ENCODE measurements around the gene CD38.

CD38 gene

DNA sequence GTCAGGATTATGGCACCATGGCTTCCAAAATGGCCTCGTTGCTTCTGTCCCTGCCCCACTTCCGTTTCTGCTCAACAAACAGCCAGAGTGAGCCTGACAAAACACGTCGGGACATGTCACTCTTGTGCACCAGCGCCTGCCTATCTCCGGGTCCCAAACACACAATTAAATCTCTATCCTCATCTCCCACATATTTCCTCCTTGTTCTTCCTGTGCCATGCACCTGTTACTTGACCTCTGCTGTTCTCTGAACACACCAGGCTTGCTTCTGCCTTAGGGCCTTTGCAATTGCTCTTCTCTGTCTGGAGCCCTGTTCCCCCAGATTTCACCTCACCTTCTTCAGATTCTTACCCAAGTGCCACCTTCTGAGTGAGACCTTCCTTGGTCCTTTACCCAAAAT is 12.7 kb upstream of the CD38 start:
- DNase-seq: no peak

DNA sequence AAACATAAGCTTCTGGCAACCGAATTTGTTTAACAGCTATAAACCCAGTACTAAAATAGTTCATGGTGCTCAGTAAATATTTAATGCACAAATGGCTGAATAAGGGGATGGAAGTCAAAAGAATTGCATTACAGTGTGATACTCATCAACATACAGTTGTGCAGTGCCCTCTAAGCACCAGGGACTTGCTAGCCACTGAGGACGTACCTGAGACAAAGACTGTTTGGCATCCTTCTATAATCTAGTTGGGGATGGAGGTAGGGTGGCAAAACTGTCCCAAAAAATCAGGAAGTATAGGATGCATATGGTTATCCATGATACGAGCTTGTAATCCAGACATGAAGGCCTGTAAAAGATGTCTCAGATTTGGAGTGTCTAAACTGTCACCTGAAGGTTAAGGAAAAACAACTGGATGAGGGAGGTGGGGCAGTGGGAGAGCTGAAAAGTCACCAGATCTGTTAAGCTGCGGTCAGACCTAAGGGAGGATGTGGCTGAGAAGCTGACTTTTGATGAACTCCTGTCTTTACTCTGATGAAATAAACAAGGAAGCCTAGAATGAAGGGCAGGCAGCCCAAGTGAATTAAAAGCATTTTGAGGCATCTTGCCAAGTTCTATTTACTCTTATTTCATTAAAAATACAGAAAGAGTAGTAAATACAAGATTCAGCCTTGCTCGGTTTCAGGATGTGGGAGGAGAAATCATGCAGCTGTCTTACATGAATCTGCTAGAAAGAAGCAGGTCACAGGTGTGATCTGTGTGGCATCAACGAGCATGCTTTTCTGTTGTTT is 12.0 kb upstream of the CD38 start:
- DNase-seq: peak; percentile 55

DNA sequence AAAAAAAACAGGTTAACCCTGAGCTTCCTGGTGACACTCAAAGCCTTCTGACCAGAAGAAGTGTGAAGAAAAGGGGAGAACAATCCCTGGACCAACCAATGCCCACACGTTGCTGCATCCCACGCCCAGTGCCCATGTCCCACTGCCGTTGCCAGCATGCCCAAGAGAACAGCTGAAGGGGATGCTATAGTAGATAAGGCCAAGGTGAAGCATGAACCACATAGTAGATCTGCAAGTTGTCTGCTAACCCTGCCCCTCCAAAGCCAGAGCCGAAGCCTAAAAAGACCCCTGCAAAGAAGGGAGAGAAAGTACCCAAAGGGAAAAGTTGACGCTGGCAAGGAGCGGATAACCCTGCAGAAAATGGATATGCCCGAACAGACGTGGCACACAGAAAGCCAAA is 11.3 kb upstream of the CD38 start:
- DNase-seq: no peak

DNA sequence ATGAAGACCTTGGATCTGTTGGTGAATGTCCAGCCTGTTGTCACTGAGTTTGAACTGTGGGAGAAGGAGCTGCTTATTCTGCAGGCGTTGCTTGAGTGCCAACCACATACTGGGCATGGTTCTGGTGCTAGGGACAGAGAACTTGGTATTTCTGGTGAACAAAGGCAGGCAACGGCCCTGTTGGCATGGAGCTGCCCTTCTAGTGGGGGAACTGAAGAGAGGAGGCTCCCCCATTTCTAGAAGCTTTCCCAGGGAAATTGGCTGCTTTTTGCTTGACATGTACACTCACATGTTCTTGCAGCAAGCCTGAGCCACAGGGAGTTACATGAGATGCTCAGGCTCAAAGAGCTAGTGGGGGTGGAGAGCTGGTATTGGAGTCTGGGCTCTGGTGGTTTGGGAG is 8.9 kb upstream of the CD38 start:
- DNase-seq: no peak

DNA sequence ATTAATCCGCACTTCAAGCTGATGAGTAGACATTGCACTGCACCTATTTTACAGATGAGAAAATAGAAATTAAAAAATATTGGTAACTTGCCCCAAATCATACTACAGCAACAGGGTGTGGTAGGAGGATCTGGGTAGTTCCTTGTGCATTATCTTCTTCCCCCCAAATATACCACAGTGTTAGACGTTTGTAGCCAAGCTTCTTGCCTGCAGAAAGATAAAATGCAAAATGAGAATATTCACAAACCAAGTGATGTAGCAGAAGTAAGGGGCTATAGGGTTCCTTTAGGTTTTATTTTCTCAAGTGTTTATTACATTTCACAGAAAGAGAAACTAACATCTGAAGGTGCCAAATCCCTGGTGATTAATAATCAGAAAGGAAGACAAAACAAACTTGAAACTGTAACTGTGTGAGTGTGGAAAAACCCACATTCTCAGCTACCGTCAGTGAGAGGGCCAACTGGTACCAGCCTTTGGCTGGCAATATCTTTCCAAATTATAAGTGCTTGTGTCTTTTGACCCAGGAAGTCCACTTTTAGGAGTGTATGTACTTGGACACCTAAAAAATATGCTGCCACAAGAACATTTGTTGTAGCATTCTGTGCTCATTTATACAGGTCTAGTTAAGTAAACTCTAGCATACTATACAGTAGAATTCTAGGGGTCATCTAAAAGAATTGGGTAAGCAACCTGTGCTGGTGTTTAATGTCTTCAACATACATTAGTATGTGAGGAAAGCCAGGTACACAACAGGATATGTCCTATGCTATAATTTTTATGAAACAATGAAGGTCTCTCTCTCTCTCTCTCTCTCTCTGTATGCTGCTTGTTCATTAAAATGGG is 6.7 kb upstream of the CD38 start:
- DNase-seq: peak; percentile 71

DNA sequence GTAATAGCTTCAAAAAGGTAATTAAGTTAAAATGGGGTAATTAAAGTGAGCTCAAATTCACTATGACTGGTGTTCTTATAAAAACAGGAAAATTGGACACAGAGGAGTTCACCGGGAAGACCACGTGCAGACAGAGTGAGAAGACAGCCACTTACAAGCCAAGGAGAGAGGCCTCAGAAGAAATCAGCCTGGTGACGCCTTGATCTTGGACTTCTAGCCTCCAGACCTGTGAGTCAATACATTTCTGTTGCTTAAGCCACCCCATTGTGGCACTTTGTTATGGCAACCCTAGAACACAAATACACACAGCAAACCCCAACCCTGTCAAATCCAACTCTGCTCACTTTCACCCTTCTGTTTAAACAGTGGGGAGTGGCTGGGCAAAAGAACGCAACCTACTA is 4.1 kb upstream of the CD38 start:
- no peak for DNase-seq

DNA sequence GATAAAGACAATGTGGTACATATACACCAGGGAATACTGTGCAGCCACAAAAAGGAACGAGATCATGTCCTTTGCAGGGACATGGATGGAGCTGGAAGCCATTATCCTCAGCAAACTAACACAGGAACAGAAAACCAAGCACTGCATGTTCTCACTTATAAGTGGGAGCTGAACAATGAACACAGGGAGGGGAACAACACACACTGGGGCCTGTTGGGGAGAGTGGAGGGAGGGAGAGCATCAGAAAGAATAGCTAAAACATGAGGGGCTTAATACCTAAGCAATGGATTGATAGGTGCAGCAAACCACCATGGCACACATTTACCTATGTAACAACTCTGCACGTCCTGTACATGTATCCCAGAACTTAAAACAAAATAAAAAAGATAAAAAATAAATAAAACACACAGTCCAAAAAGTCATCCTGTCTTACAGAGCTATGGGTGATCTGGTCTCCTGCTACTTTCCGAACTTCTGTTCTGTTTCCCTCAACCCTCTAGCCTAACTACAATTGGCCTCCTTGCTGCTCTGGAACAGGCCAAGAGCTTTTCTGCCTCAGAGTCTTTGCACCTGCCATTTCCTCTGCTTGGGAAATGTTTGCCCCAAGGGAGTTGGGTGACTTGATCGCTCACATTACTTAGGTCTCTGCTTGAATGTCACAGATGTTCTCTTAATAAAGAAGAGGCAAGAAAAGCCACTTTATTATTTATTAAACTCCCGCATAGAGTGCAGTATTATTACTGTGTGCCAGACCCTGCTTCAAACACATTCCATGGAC is 1.1 kb upstream of the CD38 start:
- no peak for DNase-seq

DNA sequence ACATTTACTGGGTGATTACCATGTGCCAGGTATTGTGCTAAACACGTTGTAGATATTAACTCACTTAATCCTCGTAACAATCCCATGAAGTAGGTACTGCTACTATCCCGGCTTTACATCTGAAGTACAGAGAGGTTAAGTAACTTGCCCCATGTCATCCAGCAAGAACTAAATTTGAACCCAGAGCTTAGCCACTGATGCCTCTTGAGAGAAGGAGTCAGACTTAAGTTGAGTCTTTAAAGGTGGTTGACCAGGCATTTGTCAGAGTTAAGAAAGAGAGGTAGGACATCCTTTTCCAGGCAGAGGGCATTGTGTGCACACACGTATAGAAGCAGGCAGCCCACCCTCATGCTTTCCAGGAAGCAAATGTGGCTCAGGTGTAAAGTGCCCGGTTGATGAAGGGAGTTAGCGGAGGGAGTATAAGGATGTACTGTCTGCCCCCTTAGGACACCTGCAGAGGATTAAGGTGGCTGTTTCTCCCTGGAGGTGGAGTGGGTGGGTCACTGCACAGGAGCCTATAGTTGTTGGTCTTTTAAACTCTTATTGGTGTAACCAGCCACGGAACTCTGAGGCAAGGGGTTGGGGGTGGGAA is 335 bp upstream of the CD38 start:
- DNase-seq: no peak

DNA sequence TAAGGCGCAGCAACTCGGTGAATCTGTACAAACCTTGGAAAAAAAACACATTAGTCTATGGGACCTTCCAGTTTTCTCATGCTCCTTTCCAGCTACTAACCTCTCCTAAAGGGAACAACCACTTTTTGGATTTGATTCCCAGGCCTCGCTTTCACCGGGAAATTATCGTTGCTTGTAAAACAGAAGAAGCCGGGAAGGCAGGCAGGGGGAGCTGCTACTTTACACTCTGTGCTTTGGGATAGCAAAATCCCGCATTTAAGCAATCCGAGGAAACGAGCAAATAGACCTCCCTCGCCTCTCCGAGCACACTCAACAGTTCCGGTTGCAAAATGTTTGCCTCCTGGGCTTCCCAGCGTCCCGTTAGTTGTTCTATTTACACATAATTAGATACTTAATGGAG is 1.2 kb downstream of the CD38 start:
- no peak for DNase-seq

DNA sequence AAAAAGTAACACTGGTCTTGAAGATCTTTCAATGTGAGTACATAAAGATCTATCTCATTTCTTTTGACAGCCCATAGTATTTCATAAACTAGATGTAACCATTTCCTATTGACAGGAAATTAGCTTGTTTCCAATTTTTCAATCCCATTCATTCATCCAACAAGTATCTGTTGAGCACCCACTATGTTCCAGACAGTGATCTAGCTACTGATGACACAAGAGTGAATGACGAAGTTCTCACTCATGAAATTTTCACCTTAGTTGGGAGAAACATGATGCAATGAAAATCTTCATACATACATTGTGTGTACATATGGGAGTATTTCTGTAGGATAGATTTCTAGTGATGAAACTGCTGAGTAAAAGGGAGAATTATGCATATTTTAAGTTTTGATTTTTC is 1.7 kb downstream of the CD38 start:
- no peak for DNase-seq

DNA sequence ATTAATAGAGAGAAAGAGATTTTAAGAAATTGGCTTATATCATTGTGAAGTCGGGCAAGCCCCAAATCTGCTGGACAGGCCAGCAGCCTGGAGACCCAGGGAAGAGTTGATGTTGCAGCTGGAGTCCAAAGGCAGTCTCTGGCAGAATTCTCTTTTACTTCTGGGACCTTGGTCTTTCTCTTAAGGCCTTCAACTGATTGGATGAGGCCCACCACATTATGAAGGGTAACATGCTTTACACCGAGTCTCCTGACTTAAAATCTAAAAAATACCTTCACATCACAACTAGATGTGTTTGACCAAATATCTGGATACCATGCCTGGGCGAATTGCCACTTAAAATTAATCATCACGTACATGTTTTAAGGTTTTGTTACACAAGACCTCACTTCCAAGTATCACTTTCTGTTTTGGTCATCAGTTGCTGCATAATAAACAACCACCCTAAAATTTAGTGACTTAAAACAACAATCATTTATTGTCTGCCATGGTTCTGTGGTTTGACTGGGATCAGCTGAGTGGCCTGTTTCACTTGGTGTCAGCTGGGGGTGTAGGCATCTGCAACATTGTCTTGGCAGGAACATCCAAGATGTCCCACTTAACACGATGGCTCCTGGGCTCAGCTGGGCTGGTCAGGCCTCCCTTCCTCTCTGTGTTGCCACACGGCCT is 3.4 kb downstream of the CD38 start:
- DNase-seq: peak; percentile 78

DNA sequence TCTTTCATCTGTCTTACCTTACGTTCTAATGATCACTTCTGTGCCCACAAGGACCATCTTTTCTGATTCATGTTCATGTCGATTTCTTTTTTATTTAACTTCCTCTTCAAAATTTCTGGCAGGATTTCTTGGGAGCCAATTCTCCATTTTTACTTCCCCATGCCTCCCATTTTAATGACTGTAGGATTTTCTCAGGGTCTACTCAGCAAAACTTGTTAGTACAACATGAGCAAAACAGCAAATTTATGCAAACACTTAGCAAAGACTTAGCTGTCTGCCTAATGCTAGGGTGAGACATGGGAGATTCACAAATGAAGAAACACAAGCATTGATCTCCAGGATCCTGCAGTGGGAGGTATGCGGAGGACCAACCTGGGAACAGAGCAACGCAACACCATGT is 5.5 kb downstream of the CD38 start:
- no peak for DNase-seq

DNA sequence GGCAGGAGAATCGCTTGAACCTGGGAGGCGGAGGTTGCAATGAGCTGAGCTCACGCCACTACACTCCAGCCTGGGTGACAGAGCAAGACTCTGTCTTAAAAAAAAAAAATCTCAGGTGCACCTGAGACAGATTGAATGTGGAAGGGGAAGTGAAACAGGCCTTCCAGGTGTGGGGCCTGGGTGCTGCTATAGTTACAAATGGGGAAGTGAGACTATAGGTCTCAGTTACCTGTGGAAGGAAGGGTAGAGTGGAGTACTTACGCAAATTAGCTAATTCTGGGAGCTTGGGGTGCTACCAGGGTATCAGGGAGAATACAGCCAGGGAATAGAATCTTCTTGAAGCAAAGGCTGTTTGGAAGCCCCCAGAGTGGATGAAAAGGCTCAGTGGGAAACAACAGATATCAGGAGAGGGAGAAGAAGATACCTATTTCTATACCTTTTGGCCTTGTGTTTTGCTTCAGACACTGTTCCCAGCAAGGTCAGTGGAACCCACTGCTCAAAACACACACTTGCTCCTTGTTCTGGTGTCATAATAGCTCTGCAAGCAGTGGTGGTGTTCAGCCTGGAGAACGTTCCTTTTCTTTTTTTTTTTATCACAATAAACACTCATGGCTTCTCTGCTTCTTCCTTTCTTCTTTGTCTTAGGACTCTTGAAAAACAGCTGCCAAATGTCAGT is 7.0 kb downstream of the CD38 start:
- DNase-seq: no peak

DNA sequence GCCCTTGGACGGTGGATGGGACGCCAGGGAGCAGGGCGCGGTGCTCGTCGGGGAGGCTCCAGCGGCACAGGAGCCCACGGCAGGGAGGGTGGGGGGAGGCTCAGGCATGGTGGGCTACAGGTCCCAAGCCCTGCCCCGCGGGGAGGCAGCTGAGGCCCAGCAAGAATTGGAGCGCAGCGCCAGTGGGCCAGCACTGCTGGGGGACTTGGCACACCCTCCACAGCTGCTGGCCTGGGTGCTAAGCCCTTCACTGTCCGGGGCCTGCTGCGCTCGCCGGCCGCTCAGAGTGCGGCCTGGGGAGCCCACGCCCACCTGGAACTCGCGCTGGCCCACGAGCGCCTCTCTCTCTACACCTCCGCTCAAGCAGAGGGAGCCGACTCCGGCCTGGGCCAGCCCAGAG is 8.6 kb downstream of the CD38 start:
- DNase-seq: no peak

DNA sequence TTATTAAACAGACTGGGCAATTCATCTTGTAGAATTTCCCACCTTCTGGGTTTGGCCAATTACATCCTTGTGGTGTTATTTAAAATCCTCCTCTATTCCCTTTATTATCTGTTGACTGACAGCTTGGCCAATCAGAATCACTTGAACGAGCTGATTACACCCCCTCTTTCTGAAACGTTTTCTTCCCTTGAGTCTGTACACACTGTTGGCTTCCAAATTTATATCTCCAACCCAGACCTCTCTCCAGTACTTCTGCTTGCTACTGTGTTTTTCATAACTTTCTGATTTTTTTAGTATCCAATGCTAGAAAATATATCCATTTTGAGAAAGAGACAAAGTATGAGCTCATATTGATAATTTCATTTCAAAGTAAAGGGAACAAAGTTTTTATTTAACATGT is 14.8 kb downstream of the CD38 start:
- DNase-seq: no peak

DNA sequence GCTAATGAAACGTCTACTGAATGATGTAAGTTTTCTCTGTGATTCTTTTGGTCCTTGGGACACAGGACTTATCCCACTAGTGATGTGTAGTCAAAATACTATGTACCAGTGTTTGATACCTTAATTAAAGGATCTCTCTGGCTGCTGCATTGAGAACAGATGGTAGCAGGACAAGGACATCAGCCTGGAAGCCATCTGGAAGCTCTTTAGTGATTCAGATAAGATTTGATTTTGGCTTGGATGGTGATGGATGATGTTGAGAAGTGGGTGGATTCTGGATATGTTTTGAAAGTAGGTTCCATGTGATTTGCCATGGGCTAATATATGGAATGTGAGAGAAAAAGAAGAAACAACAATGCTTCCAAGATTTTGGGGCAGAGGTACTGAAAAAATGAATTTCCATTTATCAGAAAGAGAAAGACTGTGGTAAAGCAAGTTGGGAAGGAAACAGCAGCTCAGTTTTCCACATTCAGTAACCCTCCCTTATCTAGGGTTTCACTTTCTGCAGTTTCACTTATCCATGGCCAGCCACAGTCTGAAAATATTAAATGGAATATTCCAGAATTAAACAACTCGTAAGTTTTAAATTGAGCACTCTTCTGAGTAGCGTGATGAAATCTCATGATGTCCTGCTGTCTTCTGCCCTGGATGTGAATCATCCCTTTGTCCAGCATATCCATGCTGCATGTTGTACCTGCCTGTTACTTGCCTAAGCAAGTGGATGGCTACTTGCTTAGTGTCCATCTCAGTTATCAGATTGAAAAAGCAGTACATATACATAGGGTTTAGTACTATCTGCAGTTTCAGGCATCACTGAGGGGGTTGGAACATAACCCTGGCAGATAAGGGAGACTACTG is 15.6 kb downstream of the CD38 start:
- no peak for DNase-seq

DNA sequence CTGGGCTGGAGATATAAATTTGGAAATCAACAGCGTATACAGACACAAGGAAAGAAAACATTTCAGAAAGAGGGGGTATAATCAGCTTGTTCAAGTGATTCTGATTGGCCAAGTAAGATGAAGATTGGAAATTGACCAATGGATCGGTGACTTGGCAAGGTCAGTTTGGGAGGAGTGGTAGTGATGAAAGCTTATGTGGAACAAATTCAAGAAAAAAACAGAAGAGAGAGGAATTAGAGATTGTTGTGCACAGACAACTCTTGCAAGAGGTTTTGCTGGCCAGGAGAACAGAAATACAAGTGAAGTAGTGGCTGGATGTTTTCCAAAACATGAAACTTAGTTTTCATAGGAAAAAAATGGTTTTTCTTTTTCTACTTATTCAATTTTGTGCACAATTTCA is 16.3 kb downstream of the CD38 start:
- no peak for DNase-seq

DNA sequence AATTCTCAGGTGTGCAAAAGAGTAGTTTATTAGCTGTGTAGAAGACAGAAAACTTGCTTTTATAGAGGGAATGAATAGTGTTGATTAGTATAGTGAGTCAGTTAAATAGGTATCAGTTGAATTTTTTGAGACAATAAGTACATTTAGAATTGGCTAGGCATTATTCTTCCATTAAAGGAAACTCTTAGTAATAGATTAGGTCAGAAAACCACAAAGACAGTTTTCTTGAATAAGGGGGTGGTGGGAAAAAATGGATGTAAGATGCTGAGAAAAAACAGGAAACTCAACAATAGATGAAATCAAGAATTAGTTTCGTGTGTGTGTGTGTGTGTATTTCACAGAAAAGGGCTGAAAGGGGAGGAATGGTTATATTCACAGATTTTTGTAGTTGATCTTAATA is 16.8 kb downstream of the CD38 start:
- peak; percentile 13 for DNase-seq

DNA sequence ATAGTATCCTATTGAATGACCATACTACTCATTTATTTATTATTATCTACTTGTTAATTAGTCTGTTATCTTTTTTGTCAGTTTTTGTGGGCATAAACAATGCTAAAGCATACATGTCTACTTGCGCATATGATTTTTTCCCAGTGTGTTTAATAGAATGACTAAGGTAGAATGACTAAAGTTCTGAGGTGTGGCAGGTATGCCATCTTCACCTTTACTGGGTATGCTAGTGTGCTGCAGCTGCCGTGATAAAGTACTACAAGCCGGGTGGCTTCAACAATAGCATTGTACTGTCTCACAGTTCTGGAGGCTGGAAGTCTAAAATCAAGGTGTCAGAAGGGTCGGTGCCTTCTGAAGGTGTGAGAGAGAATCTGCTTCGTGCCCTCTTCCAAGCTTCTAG is 19.2 kb downstream of the CD38 start:
- DNase-seq: no peak

DNA sequence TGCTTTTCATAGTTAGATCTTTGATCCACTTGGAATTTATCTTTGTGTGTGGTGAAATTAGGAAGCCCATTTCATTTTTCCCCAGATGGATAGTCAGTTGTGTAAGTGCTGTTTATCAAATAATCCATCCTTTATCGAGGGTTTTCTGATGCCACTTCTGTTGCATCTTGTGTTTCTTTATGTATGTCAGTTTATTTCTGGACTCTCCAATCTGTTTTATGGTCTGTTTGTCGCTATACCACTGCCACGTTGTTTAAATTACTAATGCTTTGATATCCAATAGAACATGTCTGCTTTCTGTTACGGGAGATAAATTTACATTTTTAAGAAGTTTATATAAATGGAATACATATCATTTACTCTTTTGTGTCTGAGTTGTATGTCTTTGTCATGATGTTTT is 21.0 kb downstream of the CD38 start:
- no peak for DNase-seq

DNA sequence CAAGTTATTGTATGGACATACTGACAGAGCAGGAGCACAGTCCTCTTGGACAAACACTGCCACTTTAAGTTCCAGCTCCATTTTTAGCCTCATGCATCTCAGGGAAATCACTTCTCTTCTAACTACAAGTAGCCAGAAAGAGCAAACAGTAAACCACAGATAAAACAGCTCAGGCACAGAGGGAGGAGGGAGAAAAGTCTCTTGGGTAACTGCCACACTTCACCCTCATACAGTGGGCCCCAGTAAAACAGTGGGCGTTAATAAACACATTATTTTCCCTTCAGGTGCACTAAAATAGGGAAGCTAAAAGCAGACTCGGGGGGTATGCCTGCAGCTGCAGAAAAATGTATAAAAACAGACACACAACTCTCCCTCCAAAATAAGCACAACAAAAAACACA is 21.6 kb downstream of the CD38 start:
- no peak for DNase-seq
